SK-N-SH (cell line): ENCODE results near the gene ACLY. TPM values are rescaled to one million over a fixed set of nuclear protein-coding genes. Genes with fewer than 3 reads are reported as not detected.

Source experiments
- CTCF ChIA-PET: fragments of 300-600, 350-600 bp; formaldehyde crosslinking; extraction: SDS; loops from one replicate; lab custom pipeline; 2021; lab: Yijun Ruan, JAX
- POLR2A ChIA-PET: fragments of 350-600 bp; sonication (Branson Sonifier 250); formaldehyde crosslinking; extraction: SDS; loops from one replicate; lab custom pipeline; 2020; ENCODE audit warnings: antibody characterized with exemption, inconsistent platforms; lab: Yijun Ruan, JAX
- DNase-seq: peaks from one replicate; pipeline ENCODE4 v3.0.0; 2012
- H2AFZ ChIP-seq: fragments of 200-600 bp; sonication (generic); 2 replicates; pipeline ENCODE4 v1.8.1; 2016; ENCODE audit warnings: antibody characterized with exemption, mild to moderate bottlenecking, low read depth
- H3F3A ChIP-seq: fragments of 200-600 bp; sonication (generic); replicated peaks from 2 replicates; pipeline ENCODE3; 2016; ENCODE audit warnings: antibody characterized with exemption, mild to moderate bottlenecking; ENCODE audit not compliant: insufficient read depth
- H3K27ac ChIP-seq, 2 experiments: fragments of 200-500 bp in 1 of 2; fragments of 200-600 bp in 1 of 2; sonication (Bioruptor generic) in 1 of 2; sonication (generic), shearing (Covaris generic) in 1 of 2; 2 replicates each; pipeline versions ENCODE4 v1.5.1 to v1.6.1; 2014 to 2016; ENCODE audit warnings: low read depth in 2 of 2, inconsistent platforms in 1 of 2, low read length in 1 of 2, mild to moderate bottlenecking in 1 of 2, mixed read lengths in 1 of 2
- H3K27me3 ChIP-seq: fragments of 200-600 bp; sonication (generic), shearing (Covaris generic); 2 replicates; pipeline ENCODE4 v1.6.1; 2016; ENCODE audit warnings: mixed run types; ENCODE audit not compliant: insufficient read depth
- H3K36me3 ChIP-seq, 2 experiments: fragments of 200-500 bp in 1 of 2; fragments of 200-600 bp in 1 of 2; sonication (Bioruptor generic) in 1 of 2; sonication (generic) in 1 of 2; replicated peaks in 1 of 2; 2 replicates each; pipeline versions ENCODE3 to v1.5.1; 2014 to 2016; ENCODE audit warnings: low read length in 1 of 2, mild to moderate bottlenecking in 1 of 2; ENCODE audit not compliant: insufficient read depth in 2 of 2, control insufficient read depth in 1 of 2
- H3K4me1 ChIP-seq, 2 experiments: fragments of 200-500 bp in 1 of 2; fragments of 200-600 bp in 1 of 2; sonication (Bioruptor generic) in 1 of 2; sonication (generic), shearing (Covaris generic) in 1 of 2; 2 replicates each; pipeline versions ENCODE4 v1.5.1 to v1.6.1; 2014 to 2016; ENCODE audit warnings: low read depth in 1 of 2, low read length in 1 of 2, mixed run types in 1 of 2; ENCODE audit not compliant: insufficient read depth in 2 of 2, control insufficient read depth in 1 of 2
- H3K4me2 ChIP-seq: fragments of 200-600 bp; sonication (generic), shearing (Covaris generic); 2 replicates; pipeline ENCODE4 v1.6.1; 2017; ENCODE audit warnings: mixed run types
- H3K4me3 ChIP-seq, 2 experiments: fragments of 200-500 bp in 1 of 2; fragments of 200-600 bp in 1 of 2; sonication (Bioruptor generic) in 1 of 2; sonication (generic), shearing (Covaris generic) in 1 of 2; 2 replicates each; pipeline versions ENCODE4 v1.5.1 to v1.8.1; 2014 to 2016; ENCODE audit warnings: low read depth in 2 of 2, inconsistent platforms in 1 of 2, low read length in 1 of 2, mild to moderate bottlenecking in 1 of 2, mixed read lengths in 1 of 2, moderate library complexity in 1 of 2
- H3K79me2 ChIP-seq: fragments of 200-600 bp; sonication (generic); 2 replicates; pipeline ENCODE4 v1.8.1; 2017; ENCODE audit warnings: mild to moderate bottlenecking; ENCODE audit not compliant: insufficient read depth
- H3K9ac ChIP-seq: fragments of 200-600 bp; sonication (generic); 2 replicates; pipeline ENCODE4 v1.6.1; 2017; ENCODE audit warnings: mixed run types
- H3K9me2 ChIP-seq: fragments of 200-600 bp; sonication (generic); 2 replicates; pipeline ENCODE4 v1.6.1; 2017; ENCODE audit warnings: mixed run types
- H3K9me3 ChIP-seq: fragments of 200-600 bp; sonication (generic); 2 replicates; pipeline ENCODE4 v1.6.1; 2017; ENCODE audit warnings: mixed run types, mild to moderate bottlenecking, moderate library complexity
- H4K20me1 ChIP-seq: fragments of 200-600 bp; sonication (generic); 2 replicates; pipeline ENCODE4 v1.6.1; 2017; ENCODE audit warnings: mild to moderate bottlenecking, mixed run types; ENCODE audit not compliant: insufficient read depth
- CHD2 ChIP-seq: fragments of 150-350 bp; IDR thresholded peaks from 2 replicates; pipeline ENCODE4 v1.6.1; 2018; ENCODE audit warnings: low read length; ENCODE audit not compliant: partially characterized antibody
- CTCF ChIP-seq: fragments of 200-600 bp; sonication (generic); IDR thresholded peaks from 2 replicates; pipeline ENCODE4 v1.6.1; 2017; ENCODE audit warnings: antibody characterized with exemption, mild to moderate bottlenecking, moderate library complexity
- FOSL2 ChIP-seq: IDR thresholded peaks from 2 replicates; pipeline ENCODE4 v1.4.0; 2012; ENCODE audit warnings: low read depth, mild to moderate bottlenecking, moderate library complexity, borderline replicate concordance
- FOXJ3 ChIP-seq: sonication (generic); formaldehyde crosslinking; IDR thresholded peaks from 2 replicates; pipeline ENCODE4 v1.5.1; 2020; ENCODE audit warnings: mild to moderate bottlenecking, missing genetic modification reagents
- FOXM1 ChIP-seq: IDR thresholded peaks from 2 replicates; pipeline ENCODE4 v1.4.0; 2012; ENCODE audit warnings: low read depth, mild to moderate bottlenecking
- GATA2 ChIP-seq: sonication (generic); formaldehyde crosslinking; IDR thresholded peaks from 2 replicates; pipeline ENCODE4 v1.5.0; 2020; ENCODE audit warnings: mild to moderate bottlenecking, missing genetic modification reagents
- IRF3 ChIP-seq: fragments of 150-350 bp; IDR thresholded peaks from 2 replicates; pipeline ENCODE4 v1.6.1; 2016; ENCODE audit warnings: mild to moderate bottlenecking, low read depth, low read length
- JUND ChIP-seq: IDR thresholded peaks from 2 replicates; pipeline ENCODE4 v1.4.0; 2012
- NRF1 ChIP-seq: IDR thresholded peaks from 2 replicates; pipeline ENCODE4 v1.6.1; 2012; ENCODE audit warnings: low read depth, mild to moderate bottlenecking, low read length
- PBX3 ChIP-seq: IDR thresholded peaks from 2 replicates; pipeline ENCODE4; 2012
- RXRA ChIP-seq: IDR thresholded peaks from 2 replicates; pipeline ENCODE4 v1.4.0; 2012; ENCODE audit warnings: low read depth, mild to moderate bottlenecking, borderline replicate concordance
- SIN3A ChIP-seq: IDR thresholded peaks from 2 replicates; pipeline ENCODE4 v1.6.1; 2012; ENCODE audit warnings: low read depth, mild to moderate bottlenecking, low read length, moderate library complexity, borderline replicate concordance
- SMC3 ChIP-seq: IDR thresholded peaks from 2 replicates; pipeline ENCODE4 v1.6.1; 2012; ENCODE audit warnings: low read depth, low read length, improper control_type of control experiment
- TAF1 ChIP-seq: IDR thresholded peaks from 2 replicates; pipeline ENCODE4 v1.6.1; 2012; ENCODE audit warnings: low read depth, mild to moderate bottlenecking, low read length, moderate library complexity, borderline replicate concordance
- TCF12 ChIP-seq: IDR thresholded peaks from 2 replicates; pipeline ENCODE4 v1.4.0; 2012
- USF1 ChIP-seq: IDR thresholded peaks from 2 replicates; pipeline ENCODE4 v1.4.0; 2012; ENCODE audit warnings: low read depth, borderline replicate concordance
- USF2 ChIP-seq: fragments of 150-350 bp; IDR thresholded peaks from 2 replicates; pipeline ENCODE4 v1.6.1; 2017; ENCODE audit warnings: antibody characterized with exemption, low read length, low read depth, borderline replicate concordance
- YY1 ChIP-seq: IDR thresholded peaks from 2 replicates; pipeline ENCODE4 v1.4.0; 2012; ENCODE audit warnings: low read depth, mild to moderate bottlenecking
- ZBTB33 ChIP-seq: IDR thresholded peaks from 2 replicates; pipeline ENCODE4 v1.4.0; 2012; ENCODE audit warnings: low read depth, borderline replicate concordance
- WGBS: methylation state at CpG from one replicate; pipeline ENCODE4 v1.1.6; 2017; ENCODE audit warnings: low lambda C conversion rate; 5-methylcytosine and 5-hydroxymethylcytosine counted together
- polyA plus RNA-seq, 3 experiments: library from polyadenylated mRNA; depleted of rRNA; stranded (reverse); fragments of >200 nt; gene quantifications; 2 replicates each; pipeline ENCODE4 v1.2.3, GENCODE V29; 2012

Gene ACLY
- polyA plus RNA-seq, 1 of the 3 experiments (the other 2 are of a cell fraction) = 163 TPM

- POLR2A ChIA-PET = no interaction called here
- H3K9me2 ChIP-seq = no peaks in the 10 kb centered on the region
- H4K20me1 ChIP-seq = peaks cover 29% of the 10 kb centered on the region
- H3K79me2 ChIP-seq = peaks cover 32% of the 10 kb centered on the region
- H3K27me3 ChIP-seq = no peaks in the 10 kb centered on the region
- H3F3A ChIP-seq = peaks cover 27% of the 10 kb centered on the region
- H3K9me3 ChIP-seq = no peaks in the 10 kb centered on the region
- H3K4me3 ChIP-seq = no peak overlapping the region
- H3K9ac ChIP-seq = no peak overlapping the region
- peaks cover 55 to 62% of the 10 kb centered on the region in 2 experiments for H3K36me3 ChIP-seq
- CTCF ChIA-PET = no interaction called here
- H3K4me2 ChIP-seq = no peak overlapping the region
- H3K4me1 ChIP-seq = peaks cover 15 to 25% of the 10 kb centered on the region in 2 experiments; a peak in 3 of 4 replicates
- no peak overlapping the region for H2AFZ ChIP-seq
- WGBS = 96% methylated on average over 4 of the region's 4 CpGs
- TF ChIP-seq FOXM1 (no peak), TCF12 (no peak), GATA2 (CRISPR knock-in tag) (no peak), USF2 (no peak), IRF3 (no peak), CTCF (no peak), FOSL2 (no peak), RXRA (no peak), SIN3A (no peak), JUND (no peak), YY1 (no peak), TAF1 (no peak), NRF1 (no peak)
- H3K27ac ChIP-seq = no peak overlapping the region
- DNase-seq = no peak
Observed at GRCh38 chr17:41892021-41892376, 26.8 kb downstream of the ACLY start.

GRCh38 chr17:41891135-41892020, 27.4 kb downstream of the ACLY start:
- WGBS = 95% methylated on average over 7 of the region's 7 CpGs
- no peak for DNase-seq
- Histone ChIP-seq H3K36me3 (peaks cover 53 to 67% of the 10 kb centered on the region in 2 experiments), H3K27me3 (no peaks in the 10 kb centered on the region), H3K9me3 (no peaks in the 10 kb centered on the region), H3K4me3 (no peak overlapping the region), H3K4me1 (peaks cover 15 to 19% of the 10 kb centered on the region in 2 experiments; a peak in 3 of 4 replicates), H3K27ac (no peak overlapping the region), H3F3A (peaks cover 26% of the 10 kb centered on the region), H3K79me2 (peaks cover 38% of the 10 kb centered on the region), H2AFZ (no peak overlapping the region), H3K9ac (no peak overlapping the region), H3K9me2 (no peaks in the 10 kb centered on the region), H4K20me1 (peaks cover 22% of the 10 kb centered on the region), H3K4me2 (no peak overlapping the region)
- POLR2A ChIA-PET = no interaction called here
- CTCF ChIA-PET = interaction anchor here (0.7 kb wide), 1 partner anchor 36 kb away, joined by 3 read pairs; no protein-coding TSS in a partner anchor
- TF ChIP-seq ZBTB33 (no peak), SMC3 (no peak), GATA2 (CRISPR knock-in tag) (no peak), USF1 (no peak), PBX3 (no peak), FOXJ3 (CRISPR knock-in tag) (no peak), TCF12 (no peak), CHD2 (no peak), SIN3A (no peak)
